SIG-M5 treated with dmso at 0.1 percent for 504 hours (cell line): Measurements from ENCODE around the gene HSPB7.
"Not testable (repeated sequence)": the region's sequence is repeated elsewhere in the genome, so short reads cannot be mapped to it uniquely, and the experiment has no call there.

Source experiments
- DNase-seq: peaks from one replicate; lab custom pipeline; 2025; ENCODE audit not compliant: unreplicated experiment; lab: John Stamatoyannopoulos, UW

Gene HSPB7

GRCh38 chr1:16023050-16023653, 5.3 kb upstream of the HSPB7 start:
- DNase-seq: no peak

- no peak for DNase-seq
Measured at GRCh38 chr1:16022393-16022792, 4.5 kb upstream of the HSPB7 start.

- no peak for DNase-seq
Measured at GRCh38 chr1:16021681-16022080, 3.8 kb upstream of the HSPB7 start, which contains the start of gene CLCNKA. TSS of gene CLCNKA (plus strand) at chr1:16022036. CDS start at chr1:16022620, 584 bp downstream.

GRCh38 chr1:16020878-16021277, 3.0 kb upstream of the HSPB7 start:
- not testable (repeated sequence) for DNase-seq

GRCh38 chr1:16020325-16020724, 2.5 kb upstream of the HSPB7 start:
- DNase-seq: no peak

GRCh38 chr1:16019644-16020277, 1.9 kb upstream of the HSPB7 start:
- no peak for DNase-seq

GRCh38 chr1:16018749-16019643, 1.2 kb upstream of the HSPB7 start:
- DNase-seq: no peak

GRCh38 chr1:16018308-16018707, 465 bp upstream of the HSPB7 start:
- no peak for DNase-seq

GRCh38 chr1:16017076-16017460, 775 bp downstream of the HSPB7 start:
- DNase-seq: no peak

- DNase-seq: no peak
Measured at GRCh38 chr1:16015960-16016901, 1.6 kb downstream of the HSPB7 start.

GRCh38 chr1:16015491-16015890, 2.4 kb downstream of the HSPB7 start:
- DNase-seq: no peak

- DNase-seq: no peak
Measured at GRCh38 chr1:16014509-16015482, 3.0 kb downstream of the HSPB7 start.

- DNase-seq: no peak
Measured at GRCh38 chr1:16013908-16014258, 4.0 kb downstream of the HSPB7 start.

GRCh38 chr1:16013220-16013907, 4.5 kb downstream of the HSPB7 start:
- DNase-seq: peak; percentile 64

- peak; percentile 71 for DNase-seq
Measured at GRCh38 chr1:16012590-16013219, 5.1 kb downstream of the HSPB7 start.

- DNase-seq: no peak
Measured at GRCh38 chr1:16011936-16012589, 5.8 kb downstream of the HSPB7 start.

GRCh38 chr1:16010837-16011236, 7.0 kb downstream of the HSPB7 start:
- no peak for DNase-seq

- DNase-seq: no peak
Measured at GRCh38 chr1:16009678-16010077, 8.2 kb downstream of the HSPB7 start.
